Measurements from ENCODE around the gene QPRT. TPM values are rescaled to one million over a fixed set of nuclear protein-coding genes. Genes with fewer than 3 reads are reported as not detected.
"Not testable (repeated sequence)": the region's sequence is repeated elsewhere in the genome, so short reads cannot be mapped to it uniquely, and the experiment has no call there.

QPRT gene
- total RNA-seq, 2 donors from 2014 or later, result 0.72 to 0.96 TPM

- Mint-ChIP-seq H3K4me1 (peaks cover 18% of the 10 kb centered on the region), H3K27ac (no peak overlapping the region)
- no peak for ATAC-seq
Observed at GRCh38 chr16:29650771-29651170, 28.2 kb upstream of the QPRT start.

GRCh38 chr16:29651774-29652349 lies 27.1 kb upstream of the QPRT start:
- peak overlapping the region; percentile 51 for H3K27ac Mint-ChIP-seq

More at GRCh38 chr16:29650771-29651170, 28.2 kb upstream of the QPRT start:
- no peak overlapping the region for H3K4me3 Mint-ChIP-seq
- H3K27me3 Mint-ChIP-seq, result no peaks in the 10 kb centered on the region
- no peaks in the 10 kb centered on the region for H3K9me3 ChIP-seq (ENCODE audit: control insufficient read depth, low read length, poor library complexity, severe bottlenecking)
- no peaks in the 10 kb centered on the region for H3K36me3 Mint-ChIP-seq (ENCODE audit: low read depth)
- no peak for DNase-seq

GRCh38 chr16:29653471-29653870 lies 25.5 kb upstream of the QPRT start:
- no peaks in the 10 kb centered on the region for H3K9me3 ChIP-seq (ENCODE audit: control insufficient read depth, low read length, poor library complexity, severe bottlenecking)
- Mint-ChIP-seq H3K4me1 (peaks cover 20% of the 10 kb centered on the region), H3K27ac (no peak overlapping the region), H3K36me3 (ENCODE audit: low read depth) (no peaks in the 10 kb centered on the region), H3K4me3 (no peak overlapping the region), H3K27me3 (no peaks in the 10 kb centered on the region)
- no peak for DNase-seq
- ATAC-seq, result no peak

More at GRCh38 chr16:29651774-29652349, 27.1 kb upstream of the QPRT start:
- ATAC-seq, result no peak
- H3K4me3 Mint-ChIP-seq, result no peak overlapping the region
- no peaks in the 10 kb centered on the region for H3K9me3 ChIP-seq (ENCODE audit: control insufficient read depth, low read length, poor library complexity, severe bottlenecking)
- H3K36me3 Mint-ChIP-seq (ENCODE audit: low read depth), result no peaks in the 10 kb centered on the region
- no peaks in the 10 kb centered on the region for H3K27me3 Mint-ChIP-seq
- H3K4me1 Mint-ChIP-seq, result peaks cover 20% of the 10 kb centered on the region
- DNase-seq, result no peak

- H3K4me1 Mint-ChIP-seq, result peaks cover 23% of the 10 kb centered on the region
- ATAC-seq; H3K9me3 ChIP-seq (ENCODE audit: control insufficient read depth, low read length, poor library complexity, severe bottlenecking); H3K27me3 Mint-ChIP-seq; DNase-seq; H3K4me3 Mint-ChIP-seq; H3K27ac Mint-ChIP-seq; H3K36me3 Mint-ChIP-seq (ENCODE audit: low read depth): not testable (repeated sequence)
Observed at GRCh38 chr16:29653890-29654289, 25.1 kb upstream of the QPRT start.

GRCh38 chr16:29656688-29657523 lies 22.1 kb upstream of the QPRT start:
- H3K9me3 ChIP-seq (ENCODE audit: control insufficient read depth, low read length, poor library complexity, severe bottlenecking), result no peaks in the 10 kb centered on the region

GRCh38 chr16:29658705-29659104 lies 20.3 kb upstream of the QPRT start:
- DNase-seq (no peak), ATAC-seq (no peak)
- H3K27me3 Mint-ChIP-seq, result no peaks in the 10 kb centered on the region
- H3K4me1 Mint-ChIP-seq, result peaks cover 40% of the 10 kb centered on the region
- no peak overlapping the region for H3K4me3 Mint-ChIP-seq
- H3K27ac Mint-ChIP-seq, result peak overlapping the region; percentile 99
- H3K36me3 Mint-ChIP-seq (ENCODE audit: low read depth), result peaks cover 5% of the 10 kb centered on the region
- no peaks in the 10 kb centered on the region for H3K9me3 ChIP-seq (ENCODE audit: control insufficient read depth, low read length, poor library complexity, severe bottlenecking)

More at GRCh38 chr16:29656688-29657523, 22.1 kb upstream of the QPRT start:
- Mint-ChIP-seq H3K4me1 (peaks cover 33% of the 10 kb centered on the region), H3K27ac (no peak overlapping the region), H3K4me3 (peak overlapping the region; percentile 63), H3K36me3 (ENCODE audit: low read depth) (no peaks in the 10 kb centered on the region), H3K27me3 (no peaks in the 10 kb centered on the region)
- ATAC-seq (no peak), DNase-seq (no peak)

GRCh38 chr16:29662000-29662728 lies 16.8 kb upstream of the QPRT start:
- peaks cover 68% of the 10 kb centered on the region for H3K4me1 Mint-ChIP-seq
- H3K27ac Mint-ChIP-seq, result peak overlapping the region; percentile 99
- no peaks in the 10 kb centered on the region for H3K9me3 ChIP-seq (ENCODE audit: control insufficient read depth, low read length, poor library complexity, severe bottlenecking)
- peak overlapping the region; percentile 98 for H3K4me3 Mint-ChIP-seq
- DNase-seq (no peak), ATAC-seq (no peak)
- H3K36me3 Mint-ChIP-seq (ENCODE audit: low read depth), result peaks cover 13% of the 10 kb centered on the region
- no peaks in the 10 kb centered on the region for H3K27me3 Mint-ChIP-seq

- H3K4me3 Mint-ChIP-seq, result peak overlapping the region; percentile 98
- H3K4me1 Mint-ChIP-seq, result peaks cover 72% of the 10 kb centered on the region
- DNase-seq, result peak in 2 of 3 donors; percentile 20 to 41
- no peaks in the 10 kb centered on the region for H3K27me3 Mint-ChIP-seq
- peak; percentile 41 for ATAC-seq
- H3K9me3 ChIP-seq (ENCODE audit: control insufficient read depth, low read length, poor library complexity, severe bottlenecking), result no peaks in the 10 kb centered on the region
- H3K36me3 Mint-ChIP-seq (ENCODE audit: low read depth), result peaks cover 13% of the 10 kb centered on the region
- H3K27ac Mint-ChIP-seq, result peak overlapping the region; percentile 99
Observed at GRCh38 chr16:29662729-29663015, 16.3 kb upstream of the QPRT start.

- H3K4me3 Mint-ChIP-seq, result peak within 1 kb of the TSS; percentile 98
- H3K4me1 Mint-ChIP-seq, result peaks cover 74% of the 10 kb centered on the region
- peaks cover 13% of the 10 kb centered on the region for H3K36me3 Mint-ChIP-seq (ENCODE audit: low read depth)
- ATAC-seq, result peak; percentile 23
- no peaks in the 10 kb centered on the region for H3K27me3 Mint-ChIP-seq
- H3K9me3 ChIP-seq (ENCODE audit: control insufficient read depth, low read length, poor library complexity, severe bottlenecking), result no peaks in the 10 kb centered on the region
- peak within 1 kb of the TSS; percentile 99 for H3K27ac Mint-ChIP-seq
- DNase-seq, result peak in 2 of 3 donors; percentile 19 to 21
Observed at GRCh38 chr16:29663016-29663806, 15.8 kb upstream of the QPRT start, which contains the start of gene SPN. Gene SPN (plus strand): TSS chr16:29663247. CDS start chr16:29663729, 482 bp downstream.

- peak overlapping the region; percentile 98 for H3K4me3 Mint-ChIP-seq
- H3K36me3 Mint-ChIP-seq (ENCODE audit: low read depth), result peaks cover 13% of the 10 kb centered on the region
- H3K27me3 Mint-ChIP-seq, result no peaks in the 10 kb centered on the region
- H3K9me3 ChIP-seq (ENCODE audit: control insufficient read depth, low read length, poor library complexity, severe bottlenecking), result no peaks in the 10 kb centered on the region
- ATAC-seq (peak; percentile 3), DNase-seq (no peak)
- peaks cover 76% of the 10 kb centered on the region for H3K4me1 Mint-ChIP-seq
- H3K27ac Mint-ChIP-seq, result peak overlapping the region; percentile 99
Observed at GRCh38 chr16:29663807-29664090, 15.2 kb upstream of the QPRT start.

GRCh38 chr16:29664091-29664921 lies 14.7 kb upstream of the QPRT start:
- Mint-ChIP-seq H3K27ac (peak overlapping the region; percentile 99), H3K4me3 (peak overlapping the region; percentile 98), H3K4me1 (peaks cover 72% of the 10 kb centered on the region), H3K36me3 (ENCODE audit: low read depth) (peaks cover 13% of the 10 kb centered on the region), H3K27me3 (no peaks in the 10 kb centered on the region)
- no peaks in the 10 kb centered on the region for H3K9me3 ChIP-seq (ENCODE audit: control insufficient read depth, low read length, poor library complexity, severe bottlenecking)
- DNase-seq (peak; percentile 16 to 32 (median 25)), ATAC-seq (peak; percentile 40)
